ENCODE measurements around the gene IRAG1.
A peak's percentile ranks its signal among the peaks of the same experiment; 100 is the strongest.

IRAG1 gene

GRCh38 chr11:10664496-10664895 lies 29.1 kb downstream of the IRAG1 start:
- DNase-seq, result no peak

- DNase-seq, result peak; percentile 17
Observed at GRCh38 chr11:10663990-10664389, 29.6 kb downstream of the IRAG1 start.

GRCh38 chr11:10663365-10663764 lies 30.2 kb downstream of the IRAG1 start:
- DNase-seq, result no peak

GRCh38 chr11:10660323-10660722 lies 33.2 kb downstream of the IRAG1 start:
- DNase-seq, result no peak

GRCh38 chr11:10659339-10660216 lies 34.0 kb downstream of the IRAG1 start:
- DNase-seq, result no peak

GRCh38 chr11:10658621-10659338 lies 34.8 kb downstream of the IRAG1 start:
- no peak for DNase-seq

GRCh38 chr11:10657308-10658271 lies 36.0 kb downstream of the IRAG1 start:
- DNase-seq, result no peak

- DNase-seq, result no peak
Observed at GRCh38 chr11:10655943-10656576, 37.5 kb downstream of the IRAG1 start.

GRCh38 chr11:10655227-10655626 lies 38.3 kb downstream of the IRAG1 start:
- no peak for DNase-seq

- no peak for DNase-seq
Observed at GRCh38 chr11:10654811-10655150, 38.8 kb downstream of the IRAG1 start.

- DNase-seq, result peak; percentile 58
Observed at GRCh38 chr11:10653946-10654810, 39.4 kb downstream of the IRAG1 start.

GRCh38 chr11:10653261-10653660 lies 40.3 kb downstream of the IRAG1 start:
- no peak for DNase-seq

GRCh38 chr11:10651656-10652361 lies 41.7 kb downstream of the IRAG1 start:
- DNase-seq, result no peak

GRCh38 chr11:10650630-10651029 lies 42.9 kb downstream of the IRAG1 start:
- no peak for DNase-seq

GRCh38 chr11:10650166-10650565 lies 43.4 kb downstream of the IRAG1 start:
- no peak for DNase-seq

- DNase-seq, result no peak
Observed at GRCh38 chr11:10648871-10649270, 44.7 kb downstream of the IRAG1 start.

GRCh38 chr11:10646681-10647355 lies 46.7 kb downstream of the IRAG1 start:
- DNase-seq, result no peak

GRCh38 chr11:10646005-10646404 lies 47.5 kb downstream of the IRAG1 start:
- no peak for DNase-seq

- DNase-seq, result no peak
Observed at GRCh38 chr11:10645212-10645795, 48.3 kb downstream of the IRAG1 start.
